HG02610 (cell line): Measurements from ENCODE around the gene DEFB125.

Source experiments
- ATAC-seq: cut with Tn5 transposase; IDR thresholded peaks from one replicate; pipeline ENCODE4 v1.9.1; 2021; ENCODE audit warnings: mild to moderate bottlenecking, moderate library complexity; ENCODE audit not compliant: unreplicated experiment

DEFB125 gene

GRCh38 chr20:145877-146276 is 58.4 kb downstream of the DEFB125 start:
- no peak for ATAC-seq
